Measurements from ENCODE around the gene MOCOS. TPM values are rescaled to one million over a fixed set of nuclear protein-coding genes. Genes with fewer than 3 reads are reported as not detected.

The MOCOS gene
- total RNA-seq, 1 donor from 2014 or later, result 1.9 TPM

GRCh38 chr18:36250827-36251226 is 63.5 kb downstream of the MOCOS start:
- no peak overlapping the region for H3K4me3 Mint-ChIP-seq (ENCODE audit: unreplicated experiment)
- Histone ChIP-seq H3K79me2 (ENCODE audit: insufficient read depth, low read length) (no peaks in the 10 kb centered on the region), H3K36me3 (ENCODE audit: insufficient read depth, low read length) (no peaks in the 10 kb centered on the region), H3K27ac (ENCODE audit: low read depth, low read length) (no peak overlapping the region), H3K27me3 (ENCODE audit: insufficient read depth, low read length) (no peaks in the 10 kb centered on the region), H3K4me3 (ENCODE audit: insufficient read depth, low read depth, low read length) (no peak overlapping the region), H3K9me3 (ENCODE audit: insufficient read depth, low read depth, low read length) (peaks cover 3% of the 10 kb centered on the region), H2AFZ (ENCODE audit: low read depth, low read length) (no peak overlapping the region), H3K9ac (ENCODE audit: low read length) (no peak overlapping the region), H3K4me2 (ENCODE audit: low read length) (no peak overlapping the region), H3K4me1 (ENCODE audit: insufficient read depth, low read length) (no peaks in the 10 kb centered on the region), H4K20me1 (ENCODE audit: insufficient read depth, low read length) (no peaks in the 10 kb centered on the region)
- FAIRE-seq (no peak), DNase-seq (ENCODE audit: low read depth) (no peak)
- H3K27ac Mint-ChIP-seq (ENCODE audit: unreplicated experiment), result no peak overlapping the region
- no peak for TF ChIP-seq EZH2 (IDR thresholded peaks at IDR 0.05; ENCODE audit: insufficient read depth, low read length)
- no peak for TF ChIP-seq CTCF (IDR thresholded peaks at IDR 0.05; ENCODE audit: insufficient read depth, low read depth, low read length)
- H3K27me3 Mint-ChIP-seq (ENCODE audit: low read depth, unreplicated experiment), result no peaks in the 10 kb centered on the region
- no peaks in the 10 kb centered on the region for H3K4me1 Mint-ChIP-seq (ENCODE audit: low read depth, unreplicated experiment)
- peaks cover 14% of the 10 kb centered on the region for H3K9me3 Mint-ChIP-seq (ENCODE audit: unreplicated experiment)
- peaks cover 3% of the 10 kb centered on the region for H3K36me3 Mint-ChIP-seq (ENCODE audit: low read depth, unreplicated experiment)

GRCh38 chr18:36255072-36255698 is 67.9 kb downstream of the MOCOS start:
- H3K36me3 ChIP-seq (ENCODE audit: insufficient read depth, low read length), result no peaks in the 10 kb centered on the region
- Mint-ChIP-seq H3K4me1 (ENCODE audit: low read depth, unreplicated experiment) (no peaks in the 10 kb centered on the region), H3K9me3 (ENCODE audit: unreplicated experiment) (no peaks in the 10 kb centered on the region), H3K4me3 (ENCODE audit: unreplicated experiment) (no peak overlapping the region), H3K36me3 (ENCODE audit: low read depth, unreplicated experiment) (peaks cover 3% of the 10 kb centered on the region), H3K27ac (ENCODE audit: unreplicated experiment) (no peak overlapping the region), H3K27me3 (ENCODE audit: low read depth, unreplicated experiment) (peaks cover 4% of the 10 kb centered on the region)
- FAIRE-seq (no peak), DNase-seq (ENCODE audit: low read depth) (no peak)
- TF ChIP-seq EZH2 (IDR thresholded peaks at IDR 0.05; ENCODE audit: insufficient read depth, low read length) (no peak), CTCF (IDR thresholded peaks at IDR 0.05; ENCODE audit: insufficient read depth, low read depth, low read length) (no peak)
- no peak overlapping the region for H3K4me2 ChIP-seq (ENCODE audit: low read length)
- H4K20me1 ChIP-seq (ENCODE audit: insufficient read depth, low read length), result no peaks in the 10 kb centered on the region
- no peak overlapping the region for H3K4me3 ChIP-seq (ENCODE audit: insufficient read depth, low read depth, low read length)
- H3K27ac ChIP-seq (ENCODE audit: low read depth, low read length), result no peak overlapping the region
- no peaks in the 10 kb centered on the region for H3K79me2 ChIP-seq (ENCODE audit: insufficient read depth, low read length)
- H3K9ac ChIP-seq (ENCODE audit: low read length), result no peak overlapping the region
- H3K4me1 ChIP-seq (ENCODE audit: insufficient read depth, low read length), result no peaks in the 10 kb centered on the region
- no peaks in the 10 kb centered on the region for H3K27me3 ChIP-seq (ENCODE audit: insufficient read depth, low read length)
- no peaks in the 10 kb centered on the region for H3K9me3 ChIP-seq (ENCODE audit: insufficient read depth, low read depth, low read length)
- no peak overlapping the region for H2AFZ ChIP-seq (ENCODE audit: low read depth, low read length)

GRCh38 chr18:36256094-36256493 is 68.8 kb downstream of the MOCOS start:
- Histone ChIP-seq H3K4me2 (ENCODE audit: low read length) (no peak overlapping the region), H4K20me1 (ENCODE audit: insufficient read depth, low read length) (no peaks in the 10 kb centered on the region), H3K9me3 (ENCODE audit: insufficient read depth, low read depth, low read length) (no peaks in the 10 kb centered on the region), H3K27me3 (ENCODE audit: insufficient read depth, low read length) (no peaks in the 10 kb centered on the region), H3K36me3 (ENCODE audit: insufficient read depth, low read length) (no peaks in the 10 kb centered on the region), H3K4me1 (ENCODE audit: insufficient read depth, low read length) (no peaks in the 10 kb centered on the region), H3K79me2 (ENCODE audit: insufficient read depth, low read length) (no peaks in the 10 kb centered on the region), H3K4me3 (ENCODE audit: insufficient read depth, low read depth, low read length) (no peak overlapping the region), H3K9ac (ENCODE audit: low read length) (no peak overlapping the region), H3K27ac (ENCODE audit: low read depth, low read length) (no peak overlapping the region), H2AFZ (ENCODE audit: low read depth, low read length) (no peak overlapping the region)
- H3K4me1 Mint-ChIP-seq (ENCODE audit: low read depth, unreplicated experiment), result no peaks in the 10 kb centered on the region
- no peak for FAIRE-seq
- no peak overlapping the region for H3K27ac Mint-ChIP-seq (ENCODE audit: unreplicated experiment)
- H3K27me3 Mint-ChIP-seq (ENCODE audit: low read depth, unreplicated experiment), result peaks cover 4% of the 10 kb centered on the region
- H3K9me3 Mint-ChIP-seq (ENCODE audit: unreplicated experiment), result no peaks in the 10 kb centered on the region
- TF ChIP-seq CTCF (IDR thresholded peaks at IDR 0.05; ENCODE audit: insufficient read depth, low read depth, low read length) (no peak), EZH2 (IDR thresholded peaks at IDR 0.05; ENCODE audit: insufficient read depth, low read length) (no peak)
- peaks cover 3% of the 10 kb centered on the region for H3K36me3 Mint-ChIP-seq (ENCODE audit: low read depth, unreplicated experiment)
- no peak overlapping the region for H3K4me3 Mint-ChIP-seq (ENCODE audit: unreplicated experiment)
- DNase-seq (ENCODE audit: low read depth), result no peak
